ENCODE data around the gene ZPBP2. TPM values are rescaled to one million over a fixed set of nuclear protein-coding genes. Genes with fewer than 3 reads are reported as not detected.

Gene ZPBP2
- polyA plus RNA-seq, 3 donors: not detected

DNA sequence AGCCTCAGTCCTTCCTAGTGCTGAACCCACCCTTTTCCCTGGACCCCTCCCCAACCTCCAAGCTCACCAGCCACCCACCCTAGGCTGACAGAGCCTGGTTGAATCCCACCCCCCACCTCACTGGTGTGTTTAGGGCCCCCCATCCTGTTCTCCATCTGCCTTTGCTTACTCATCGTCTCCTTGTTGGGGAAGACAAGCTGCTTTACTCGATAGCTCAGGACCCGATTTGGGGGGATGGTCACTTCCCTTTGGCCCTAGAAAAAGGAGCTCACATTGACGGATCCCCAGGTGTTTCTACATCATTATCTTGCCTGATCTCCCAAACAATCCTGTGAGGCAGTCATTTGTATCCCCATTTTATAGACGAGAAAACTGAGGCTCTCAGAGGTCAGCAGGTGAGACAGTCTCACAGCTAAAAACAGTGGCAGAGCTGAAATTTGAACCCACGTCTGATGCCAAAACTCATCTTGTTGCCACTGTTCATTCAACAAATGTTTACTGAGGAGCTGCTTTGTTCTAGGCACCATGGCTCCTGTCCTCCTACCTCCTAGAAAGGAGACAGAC is 40.9 kb downstream of the ZPBP2 start:
- DNase-seq: no peak

DNA sequence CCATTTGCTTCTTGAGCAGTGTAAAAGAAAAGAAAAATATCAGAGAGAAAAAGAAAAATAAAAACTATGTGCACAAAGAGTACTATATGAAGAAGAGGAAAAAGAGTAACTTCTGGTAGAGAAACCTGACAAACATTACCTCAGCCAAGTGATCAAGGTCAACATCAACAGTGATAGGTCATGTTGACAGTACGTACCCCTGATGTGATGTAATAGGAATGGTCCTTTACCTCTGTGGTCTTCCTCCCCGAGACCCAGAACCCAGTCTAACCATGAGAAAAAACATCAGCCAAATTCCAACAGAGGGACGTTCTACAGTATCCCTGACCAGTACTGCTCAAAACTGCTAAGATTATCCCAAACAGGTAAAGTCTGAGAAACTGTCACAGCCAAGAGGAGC is 46.0 kb downstream of the ZPBP2 start:
- no peak for DNase-seq

DNA sequence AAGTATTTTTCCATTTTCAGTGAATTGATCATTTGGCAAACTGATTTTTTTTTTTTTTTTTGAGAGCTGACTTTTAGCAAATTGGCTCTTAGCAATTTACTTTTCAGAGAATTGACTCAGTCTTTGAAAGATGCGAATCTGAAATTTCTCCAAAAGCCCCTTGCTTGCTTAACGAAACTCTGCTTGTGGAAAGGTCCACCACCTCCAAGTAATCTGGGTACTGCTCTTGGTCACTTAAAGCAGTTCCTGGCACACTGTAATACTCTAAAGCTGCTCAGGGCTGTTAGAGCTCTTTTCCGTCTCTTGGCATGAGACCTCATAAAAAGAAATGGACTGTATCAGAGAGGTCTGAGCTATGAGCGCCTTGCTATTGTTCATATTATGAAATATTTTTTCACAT is 47.6 kb downstream of the ZPBP2 start:
- no peak for DNase-seq

DNA sequence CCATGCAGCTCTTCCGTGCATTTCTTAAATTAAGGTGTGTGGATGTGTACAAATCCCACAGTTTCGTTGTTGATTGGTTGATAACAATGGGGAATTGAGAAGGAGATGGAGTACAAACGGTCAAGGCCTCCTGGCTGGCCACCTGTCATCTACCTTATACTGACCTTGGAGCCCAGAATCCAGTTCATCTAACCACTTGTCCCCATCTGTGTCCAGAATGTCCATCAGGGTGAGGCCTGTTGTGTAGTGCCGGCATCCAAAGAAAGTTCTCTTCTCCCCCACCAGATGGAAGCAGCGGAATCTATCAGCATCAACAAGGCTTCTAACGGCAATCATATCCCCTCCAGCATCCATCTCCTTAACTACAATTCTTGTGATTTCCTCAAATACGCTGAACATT is 48.9 kb downstream of the ZPBP2 start:
- no peak for DNase-seq

DNA sequence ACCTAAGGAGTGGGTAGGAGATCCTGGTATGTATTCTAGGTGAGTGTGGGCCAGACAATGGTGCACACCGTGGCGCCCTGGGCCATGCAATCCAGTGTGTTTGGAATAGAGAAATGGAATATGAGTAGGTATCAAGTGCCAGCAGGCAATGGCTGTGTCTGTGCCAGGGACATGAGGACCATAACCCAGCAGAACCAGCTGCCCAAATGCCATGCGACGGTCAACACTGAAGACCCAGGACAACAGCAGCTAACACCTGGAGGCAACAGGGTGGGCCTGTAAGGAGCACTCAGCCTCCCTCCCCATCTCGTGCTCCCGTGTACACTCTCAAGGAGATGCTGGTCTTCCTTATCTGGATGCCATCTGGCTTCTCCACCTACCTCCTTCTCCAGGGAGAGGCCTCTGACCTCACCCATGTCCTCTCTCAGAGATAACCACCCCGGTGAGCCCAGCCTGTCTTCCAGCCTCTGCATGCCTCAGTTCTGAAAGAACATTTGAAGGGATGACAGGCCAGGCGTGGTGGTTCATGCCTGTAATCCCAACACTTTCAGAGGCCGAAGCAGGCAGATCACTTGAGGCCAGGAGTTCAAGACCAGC is 51.2 kb downstream of the ZPBP2 start:
- DNase-seq: no peak

DNA sequence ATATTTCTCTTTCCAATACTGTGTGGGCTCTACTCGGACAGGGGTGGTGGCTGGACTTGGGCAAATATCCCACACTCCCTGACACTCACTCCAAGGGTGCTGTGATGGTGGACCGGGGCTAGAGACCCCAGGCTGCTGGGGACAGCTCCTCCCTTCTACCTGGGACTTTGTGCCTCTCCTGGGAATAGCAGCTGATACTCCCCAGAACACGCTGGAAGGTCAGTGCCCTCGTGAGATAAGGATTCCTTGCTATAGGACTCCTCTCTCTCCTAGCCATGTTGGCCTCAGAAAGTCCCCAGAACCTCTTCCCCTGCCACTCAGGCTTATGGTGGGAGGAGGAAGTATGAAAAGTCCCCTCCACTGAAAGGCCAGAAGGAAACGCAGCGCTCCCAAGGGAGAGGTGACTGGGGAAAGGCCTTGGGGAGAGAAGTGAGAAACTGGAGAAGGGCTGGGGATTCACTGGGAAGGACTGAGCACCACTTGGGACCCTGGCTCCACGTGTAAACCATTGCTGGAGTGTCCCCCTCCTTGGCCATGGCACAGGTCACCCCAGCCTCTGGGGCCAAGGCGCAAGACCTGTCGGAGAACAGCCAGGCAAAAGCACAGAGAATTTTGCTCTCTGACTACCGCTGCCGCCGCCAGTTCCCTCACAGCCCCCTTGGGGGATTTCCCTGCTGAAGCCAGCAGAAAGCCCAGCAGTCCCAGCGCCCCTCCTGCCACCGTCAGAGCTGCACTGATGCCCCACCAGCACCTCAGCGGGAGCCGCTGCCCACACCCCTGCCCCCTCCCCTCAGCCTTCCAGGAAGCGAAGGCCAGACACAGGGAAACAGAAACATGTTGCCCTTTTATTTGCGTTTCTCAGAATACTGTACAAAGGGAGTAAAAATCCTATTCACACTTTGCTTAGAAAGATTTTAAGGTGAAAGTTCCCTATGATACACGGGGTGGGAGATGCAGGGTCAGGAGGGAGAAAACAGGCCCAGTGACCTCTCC is 52.5 kb downstream of the ZPBP2 start:
- DNase-seq: no peak

DNA sequence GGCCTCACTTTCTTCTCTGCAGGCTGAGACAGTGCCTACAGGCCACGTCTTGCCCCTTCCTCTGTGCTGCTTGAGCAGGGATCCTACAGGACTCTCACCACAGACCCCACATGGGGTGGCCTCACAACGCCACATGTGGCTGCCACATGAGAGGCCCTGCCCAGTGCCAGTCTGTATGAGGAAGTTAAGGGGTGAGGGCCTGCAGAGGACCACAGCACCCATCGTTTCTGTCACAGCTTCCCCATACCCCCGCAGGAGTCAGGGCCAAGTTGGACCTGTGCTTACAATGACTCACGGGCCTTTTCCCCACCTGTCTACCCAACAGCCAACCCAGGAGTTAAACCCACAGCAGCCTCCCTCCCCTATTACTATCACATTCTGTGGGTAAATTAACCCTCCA is 53.3 kb downstream of the ZPBP2 start:
- no peak for DNase-seq

DNA sequence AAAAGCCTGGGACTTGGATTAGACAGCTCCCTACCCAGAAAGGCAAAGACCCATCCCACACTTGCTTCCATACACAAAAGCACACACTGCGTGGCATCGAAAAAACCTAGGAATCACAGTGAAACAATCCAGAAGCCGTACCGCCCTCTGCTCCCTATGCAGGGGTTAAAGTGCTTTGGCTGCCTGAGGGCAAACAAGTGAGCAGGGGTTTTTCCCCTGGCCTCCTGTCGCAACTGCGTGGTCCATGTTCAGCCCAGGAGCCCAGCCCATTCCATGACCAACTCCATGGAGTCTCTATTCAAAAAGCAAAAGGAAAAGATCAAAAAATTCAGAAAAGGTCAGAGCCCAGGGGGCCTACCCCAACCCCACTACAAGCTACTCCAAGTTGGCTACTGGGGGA is 54.0 kb downstream of the ZPBP2 start:
- no peak for DNase-seq

DNA sequence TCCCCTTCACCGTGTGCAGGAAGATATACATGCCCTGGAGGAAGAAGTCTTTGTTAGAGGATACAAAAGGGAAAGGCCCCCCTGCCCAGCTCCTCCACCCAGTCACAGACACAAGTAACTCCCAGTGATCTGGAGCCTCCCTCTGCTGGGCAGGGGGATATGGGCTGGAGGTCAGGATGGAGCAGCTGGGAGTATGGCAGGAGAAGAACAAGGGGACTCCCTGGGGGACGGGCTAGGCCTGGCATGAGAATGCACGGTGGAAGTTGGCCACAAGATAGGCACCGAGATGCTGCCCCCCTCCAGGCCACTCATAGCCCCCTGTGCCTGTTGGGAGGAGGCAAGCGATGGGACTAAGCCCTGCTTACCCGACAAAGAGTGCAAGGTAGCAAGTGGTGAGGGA is 55.2 kb downstream of the ZPBP2 start:
- DNase-seq: no peak

DNA sequence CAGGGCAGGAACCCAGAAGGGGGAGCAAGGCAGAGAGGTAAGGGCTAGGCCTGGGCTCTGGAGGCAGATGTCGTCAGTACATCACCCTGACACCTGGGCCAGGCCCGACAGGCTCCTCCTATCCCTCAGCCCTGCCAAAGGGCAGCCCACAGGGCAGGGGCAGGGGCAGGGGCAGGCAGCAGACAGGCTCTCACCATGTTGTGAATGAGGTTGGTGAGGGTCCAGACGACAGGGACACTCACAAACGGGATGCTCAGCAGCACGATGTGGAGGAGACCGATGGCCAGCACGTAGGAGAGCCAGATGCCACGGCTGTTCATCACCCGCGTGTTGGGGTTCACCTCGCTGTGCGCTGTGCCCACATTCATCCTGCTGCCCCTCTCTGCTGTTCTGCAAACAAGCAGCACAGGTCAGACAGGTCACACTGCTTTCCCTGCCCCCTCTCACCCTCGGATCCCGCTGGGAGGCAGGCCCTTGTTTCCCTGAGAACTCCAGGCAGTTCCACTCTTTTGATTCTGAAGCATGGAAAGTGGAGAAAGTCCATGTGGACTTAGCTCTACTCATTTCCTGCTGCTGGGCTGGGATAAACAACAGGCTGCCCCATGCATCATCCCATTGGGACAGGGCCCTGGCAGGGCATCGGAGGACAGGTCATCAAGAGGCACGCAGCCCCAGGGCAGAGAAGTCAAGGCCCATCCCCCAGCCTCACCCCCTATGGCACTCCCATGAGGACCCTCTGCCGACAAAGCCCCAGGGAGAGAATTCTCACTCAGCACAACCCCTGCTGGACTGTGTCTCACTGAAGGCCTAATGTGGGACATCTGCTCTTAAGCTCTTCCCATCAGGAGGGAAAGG is 56.1 kb downstream of the ZPBP2 start:
- no peak for DNase-seq

DNA sequence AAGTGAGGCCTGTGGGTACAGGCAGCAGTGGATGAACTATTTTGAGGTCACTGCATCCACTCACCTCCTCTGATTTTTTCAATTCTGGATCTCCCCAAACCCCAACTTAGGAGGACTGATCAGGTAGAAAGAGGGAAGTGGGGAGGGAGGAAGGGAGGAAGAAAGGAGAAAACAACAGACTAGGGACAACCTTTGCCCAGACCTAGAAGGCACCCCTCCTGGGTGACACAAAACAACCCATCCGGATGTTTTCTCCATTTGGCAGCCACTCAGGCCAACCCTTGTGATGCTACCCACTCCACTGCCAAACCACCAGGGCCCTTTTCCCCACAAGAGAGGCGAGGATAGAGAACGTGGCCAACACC is 56.7 kb downstream of the ZPBP2 start:
- DNase-seq: no peak

DNA sequence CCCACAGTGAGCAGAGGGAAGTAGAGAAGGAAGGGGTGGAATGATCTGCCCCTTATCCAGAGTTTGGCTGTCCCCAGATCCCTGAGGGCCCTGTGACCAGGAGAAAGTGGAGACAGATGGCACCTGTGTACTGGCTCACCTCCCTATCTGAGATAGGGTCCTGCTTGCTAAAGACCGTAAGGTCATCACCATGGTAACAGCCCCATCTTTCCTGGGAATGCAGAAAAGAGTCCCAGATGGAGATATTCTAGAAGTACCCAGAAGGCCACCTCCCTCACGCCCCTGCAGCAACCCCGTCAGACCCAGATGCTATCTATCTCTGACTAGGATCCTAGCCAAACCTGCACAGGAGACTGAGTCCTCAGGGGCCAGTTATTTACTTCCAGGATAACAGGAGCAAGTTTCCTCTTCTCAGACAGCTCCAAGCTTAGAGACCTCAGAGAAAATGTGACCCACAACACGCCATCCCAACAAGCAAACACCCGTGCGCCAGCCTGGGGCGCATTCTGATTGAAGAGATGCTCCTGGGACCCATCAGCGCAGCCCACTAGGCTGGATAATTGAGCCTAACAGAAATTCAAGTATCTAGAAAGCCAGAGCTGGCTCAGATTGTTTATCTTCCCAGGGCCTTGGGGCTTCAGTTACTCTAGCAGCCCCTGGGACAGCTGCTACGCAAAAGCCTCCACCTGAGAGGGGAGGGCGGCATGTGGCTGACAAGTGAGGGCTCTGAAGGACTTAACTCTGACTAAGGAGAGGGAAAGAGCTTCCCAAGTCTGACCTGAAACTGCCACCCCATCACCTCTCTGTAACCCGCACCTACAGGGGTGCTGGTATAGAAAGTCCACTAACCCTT is 57.5 kb downstream of the ZPBP2 start:
- DNase-seq: no peak

DNA sequence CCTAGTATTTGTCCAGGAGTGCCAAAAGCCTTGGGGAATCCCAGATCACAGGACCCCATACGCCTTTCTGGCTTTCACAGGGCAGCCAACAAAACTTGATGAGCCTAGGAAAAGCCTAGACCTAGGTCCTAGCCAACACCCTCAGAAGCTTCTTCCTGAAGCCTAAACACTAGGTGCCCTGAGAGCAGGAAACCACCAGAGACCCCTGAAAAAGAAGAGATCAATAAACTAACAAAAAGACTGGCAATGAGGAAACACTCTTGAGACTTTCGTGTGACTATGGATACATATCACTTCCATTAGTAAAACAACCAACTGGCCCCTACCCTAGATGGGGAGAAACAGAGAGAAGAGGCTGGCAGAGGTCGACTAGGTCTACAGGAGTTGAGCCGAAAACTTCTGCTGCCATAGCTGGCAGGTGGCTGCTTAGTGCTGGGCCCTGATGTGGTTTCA is 58.2 kb downstream of the ZPBP2 start:
- no peak for DNase-seq

DNA sequence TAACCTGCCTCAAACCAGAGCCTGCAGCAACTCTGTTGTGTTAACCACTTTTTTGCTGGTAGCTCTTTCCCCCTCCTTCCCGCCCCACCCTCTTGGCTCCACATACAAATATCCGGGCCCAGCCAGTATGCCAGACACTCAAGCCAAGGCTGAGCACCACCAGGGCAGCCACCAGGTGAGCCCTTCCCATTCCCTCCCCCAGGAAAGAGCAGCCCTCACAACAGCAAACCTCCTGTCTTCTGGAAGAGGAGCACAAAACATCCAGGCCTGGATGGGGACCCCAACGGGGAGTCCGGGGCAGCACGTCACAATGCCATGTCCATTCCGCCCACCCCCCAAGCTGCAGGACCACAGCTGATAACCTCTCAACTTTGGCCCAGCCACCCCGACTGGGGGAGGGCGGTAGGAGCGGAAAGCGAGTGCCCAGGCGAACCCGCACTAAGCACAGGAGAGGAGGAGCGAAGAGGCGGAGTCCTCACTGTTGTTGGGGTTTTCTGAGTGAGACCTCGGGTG is 58.6 kb downstream of the ZPBP2 start:
- no peak for DNase-seq

Other genes starting within 250 kb of the ZPBP2 start
- gene PPP1R1B, start 241.2 kb upstream of the ZPBP2 start, polyA plus RNA-seq (ENCODE audit: insufficient read length in 3 of 3): 10 to 100 TPM in 2 of 3 donors, 1 to 10 TPM in 1; 9.1 to 13.6 (median 12.2) TPM
- 10 to 100 TPM; 49.1 to 54.7 (median 54.3) TPM for gene STARD3, start 231.1 kb upstream of the ZPBP2 start, polyA plus RNA-seq (ENCODE audit: insufficient read length in 3 of 3)
- 1 to 10 TPM; 1.5 to 2.0 (median 1.9) TPM for gene TCAP, start 202.9 kb upstream of the ZPBP2 start, polyA plus RNA-seq (ENCODE audit: insufficient read length in 3 of 3)
- gene PNMT, start 199.7 kb upstream of the ZPBP2 start, polyA plus RNA-seq (ENCODE audit: insufficient read length in 3 of 3): 1 to 10 TPM; 3.0 to 3.9 (median 3.3) TPM
- 10 to 100 TPM; 37.4 to 48.6 (median 43.6) TPM for gene PGAP3, start 180.1 kb upstream of the ZPBP2 start, polyA plus RNA-seq (ENCODE audit: insufficient read length in 3 of 3)
- 100 to 1,000 TPM; 178 to 214 (median 210) TPM for gene ERBB2, start 168.1 kb upstream of the ZPBP2 start, polyA plus RNA-seq (ENCODE audit: insufficient read length in 3 of 3)
- gene MIEN1, start 137.7 kb upstream of the ZPBP2 start, polyA plus RNA-seq (ENCODE audit: insufficient read length in 3 of 3): 10 to 100 TPM; 33.6 to 36.8 (median 35.9) TPM
- 10 to 100 TPM; 38.0 to 56.5 (median 53.2) TPM for gene GRB7, start 130.3 kb upstream of the ZPBP2 start, polyA plus RNA-seq (ENCODE audit: insufficient read length in 3 of 3)
- gene IKZF3, start 3.9 kb upstream of the ZPBP2 start, polyA plus RNA-seq (ENCODE audit: insufficient read length in 3 of 3): under 1 TPM; 0.23 to 0.33 (median 0.30) TPM
- 10 to 100 TPM; 10.7 to 29.9 (median 21.1) TPM for gene GSDMB, start 50.4 kb downstream of the ZPBP2 start, polyA plus RNA-seq (ENCODE audit: insufficient read length in 3 of 3)
- 100 to 1,000 TPM in 1 of 3 donors, 10 to 100 TPM in 2; 94.8 to 106 (median 96.6) TPM for gene ORMDL3, start 59.4 kb downstream of the ZPBP2 start, polyA plus RNA-seq (ENCODE audit: insufficient read length in 3 of 3)
- not detected for gene LRRC3C, start 59.5 kb downstream of the ZPBP2 start, polyA plus RNA-seq (ENCODE audit: insufficient read length in 3 of 3)
- gene GSDMA, start 94.8 kb downstream of the ZPBP2 start, polyA plus RNA-seq (ENCODE audit: insufficient read length in 3 of 3): 1 to 10 TPM; 2.6 to 3.9 (median 2.7) TPM
- 100 to 1,000 TPM; 112 to 125 (median 121) TPM for gene PSMD3, start 112.6 kb downstream of the ZPBP2 start, polyA plus RNA-seq (ENCODE audit: insufficient read length in 3 of 3)
- not detected for gene CSF3, start 147.2 kb downstream of the ZPBP2 start, polyA plus RNA-seq (ENCODE audit: insufficient read length in 3 of 3)
- gene MED24, start 186.2 kb downstream of the ZPBP2 start, polyA plus RNA-seq (ENCODE audit: insufficient read length in 3 of 3): 100 to 1,000 TPM; 104 to 132 (median 124) TPM
- gene THRA, start 194.8 kb downstream of the ZPBP2 start, polyA plus RNA-seq (ENCODE audit: insufficient read length in 3 of 3): 10 to 100 TPM; 52.0 to 58.3 (median 55.5) TPM
- gene NR1D1, start 232.4 kb downstream of the ZPBP2 start, polyA plus RNA-seq (ENCODE audit: insufficient read length in 3 of 3): 1 to 10 TPM; 4.0 to 4.2 (median 4.1) TPM